Nephron progenitor cell (in vitro differentiated cells): ENCODE data around the gene PDK4.

Source experiments
- DNase-seq: peaks from one replicate; pipeline ENCODE4 v3.0.0; 2021
- H3K27ac Mint-ChIP-seq: 2 replicates; pipeline ENCODE4 v1.8.0; 2021; ENCODE audit warnings: mild to moderate bottlenecking, moderate library complexity, mixed read lengths
- H3K27me3 Mint-ChIP-seq: 2 replicates; pipeline ENCODE4 v1.8.0; 2021; ENCODE audit warnings: mild to moderate bottlenecking, low read depth, mixed read lengths; ENCODE audit not compliant: poor library complexity
- H3K36me3 Mint-ChIP-seq: 2 replicates; pipeline ENCODE4 v1.8.0; 2021; ENCODE audit warnings: low read depth, mixed read lengths
- H3K4me1 Mint-ChIP-seq: 2 replicates; pipeline ENCODE4 v1.8.0; 2021; ENCODE audit warnings: mixed read lengths
- H3K4me3 Mint-ChIP-seq: 2 replicates; pipeline ENCODE4 v1.8.0; 2021; ENCODE audit warnings: mild to moderate bottlenecking, moderate library complexity, mixed read lengths
- H3K9me3 Mint-ChIP-seq: 2 replicates; pipeline ENCODE4 v1.8.0; 2021; ENCODE audit warnings: mild to moderate bottlenecking, moderate library complexity, mixed read lengths
- CTCF ChIP-seq: fragments of 200-600 bp; sonication (generic); IDR thresholded peaks from 2 replicates; pipeline ENCODE4 v1.5.0; 2021; ENCODE audit warnings: antibody characterized with exemption

PDK4 gene

GRCh38 chr7:95630702-95631458, 34.6 kb upstream of the PDK4 start:
- H3K27ac Mint-ChIP-seq: no peak overlapping the region
- no peaks in the 10 kb centered on the region for H3K27me3 Mint-ChIP-seq
- no peak for TF ChIP-seq CTCF
- peaks cover 22% of the 10 kb centered on the region for H3K4me1 Mint-ChIP-seq
- no peak overlapping the region for H3K4me3 Mint-ChIP-seq
- H3K9me3 Mint-ChIP-seq: no peaks in the 10 kb centered on the region
- no peaks in the 10 kb centered on the region for H3K36me3 Mint-ChIP-seq
- DNase-seq: no peak

DNA sequence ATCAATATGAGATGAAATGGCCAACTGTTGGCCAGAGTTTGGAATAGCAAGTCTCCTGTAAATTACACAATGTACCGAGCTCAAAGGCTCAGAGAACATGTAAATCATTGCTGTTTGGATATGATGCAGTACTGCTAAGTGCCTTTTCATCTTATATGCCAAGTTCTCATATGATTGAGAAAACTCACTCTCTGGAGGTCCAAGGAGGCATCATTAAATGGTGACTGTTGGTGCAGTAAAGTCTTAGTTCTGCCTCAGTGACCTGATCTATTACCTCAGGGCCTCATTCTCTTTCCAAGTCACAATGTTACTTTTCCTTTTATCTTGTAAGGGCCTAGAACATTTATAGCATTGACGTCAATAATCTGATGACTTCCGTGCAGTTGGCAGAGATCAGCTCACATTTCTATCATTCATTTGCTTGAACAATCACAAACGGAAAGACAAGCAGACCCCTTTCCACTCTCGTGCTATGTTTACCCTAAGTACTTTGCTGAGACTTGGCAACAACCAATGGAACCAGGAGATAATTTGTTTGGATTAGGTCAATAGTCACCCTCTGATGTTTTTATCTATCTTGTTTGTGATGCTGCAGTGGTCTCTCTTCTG, 32.6 kb upstream of the PDK4 start:
- TF ChIP-seq CTCF: no peak
- DNase-seq: no peak
- Mint-ChIP-seq H3K27me3 (no peaks in the 10 kb centered on the region), H3K4me1 (peaks cover 22% of the 10 kb centered on the region), H3K9me3 (no peaks in the 10 kb centered on the region), H3K27ac (no peak overlapping the region), H3K36me3 (no peaks in the 10 kb centered on the region), H3K4me3 (no peak overlapping the region)

DNA sequence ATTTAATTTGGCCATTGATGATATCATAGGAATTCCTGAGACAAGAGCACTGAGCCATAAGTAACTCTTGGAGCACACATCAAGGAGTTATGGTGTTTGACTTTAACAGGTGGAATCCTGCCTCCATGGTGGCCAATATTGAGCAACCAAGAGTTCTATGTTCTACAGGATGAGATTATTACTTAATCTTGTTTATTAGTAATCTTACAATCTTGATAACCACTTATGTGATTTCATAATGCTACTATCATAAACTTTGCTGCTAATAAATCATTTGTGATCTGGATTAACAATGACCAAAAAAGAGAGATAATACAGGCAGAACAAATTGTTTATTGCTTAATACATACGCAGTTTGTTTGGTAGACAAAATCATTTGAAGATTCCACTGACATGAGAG, 27.5 kb upstream of the PDK4 start:
- no peak for TF ChIP-seq CTCF
- Mint-ChIP-seq H3K9me3 (no peaks in the 10 kb centered on the region), H3K27me3 (peaks cover 9% of the 10 kb centered on the region), H3K27ac (no peak overlapping the region), H3K36me3 (no peaks in the 10 kb centered on the region), H3K4me1 (peaks cover 15% of the 10 kb centered on the region), H3K4me3 (no peak overlapping the region)
- DNase-seq: no peak

DNA sequence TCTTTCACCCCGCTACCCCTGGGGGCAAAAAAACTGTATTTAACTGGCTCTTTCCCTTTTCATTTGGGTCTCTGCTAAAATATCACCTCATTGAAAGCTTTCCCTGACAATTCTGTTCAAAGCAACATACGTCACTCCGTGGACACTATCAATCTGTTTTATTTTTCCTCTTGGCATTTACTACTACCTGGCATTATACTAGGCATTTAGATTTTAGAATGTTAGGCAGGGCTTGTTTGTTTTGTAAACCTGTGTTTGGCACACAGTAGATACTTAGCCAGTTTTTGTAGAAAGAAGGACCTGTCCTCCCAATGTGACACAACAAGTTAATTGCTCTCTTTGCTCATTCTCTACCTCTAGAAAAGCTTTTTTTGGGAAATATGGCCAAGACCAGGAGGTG, 26.5 kb upstream of the PDK4 start:
- peaks cover 9% of the 10 kb centered on the region for H3K27me3 Mint-ChIP-seq
- H3K36me3 Mint-ChIP-seq: no peaks in the 10 kb centered on the region
- H3K27ac Mint-ChIP-seq: no peak overlapping the region
- no peak for DNase-seq
- peaks cover 10% of the 10 kb centered on the region for H3K4me1 Mint-ChIP-seq
- no peak for TF ChIP-seq CTCF
- no peaks in the 10 kb centered on the region for H3K9me3 Mint-ChIP-seq
- H3K4me3 Mint-ChIP-seq: no peak overlapping the region

- Mint-ChIP-seq H3K27ac (no peak overlapping the region), H3K4me3 (no peak overlapping the region), H3K36me3 (no peaks in the 10 kb centered on the region), H3K4me1 (peaks cover 10% of the 10 kb centered on the region), H3K9me3 (peaks cover under 1% of the 10 kb centered on the region), H3K27me3 (peaks cover 9% of the 10 kb centered on the region)
- TF ChIP-seq CTCF: no peak
- no peak for DNase-seq
Measured at GRCh38 chr7:95622001-95622549, 25.8 kb upstream of the PDK4 start.
